Endothelial cell (in vitro differentiated cells): ENCODE measurements around the gene ADAMTS16. TPM values are rescaled to one million over a fixed set of nuclear protein-coding genes. Genes with fewer than 3 reads are reported as not detected.

Source experiments
- DNase-seq: peaks from one replicate; pipeline ENCODE4 v3.0.0; 2021; ENCODE audit warnings: low spot score
- H3K27ac Mint-ChIP-seq: one replicate; pipeline ENCODE4 v1.8.0; 2021; ENCODE audit warnings: mixed read lengths, inconsistent platforms; ENCODE audit not compliant: unreplicated experiment
- H3K27me3 Mint-ChIP-seq: one replicate; pipeline ENCODE4 v1.8.0; 2021; ENCODE audit warnings: mild to moderate bottlenecking, moderate library complexity, mixed read lengths, inconsistent platforms; ENCODE audit not compliant: unreplicated experiment
- H3K36me3 Mint-ChIP-seq: one replicate; pipeline ENCODE4 v1.8.0; 2021; ENCODE audit warnings: mild to moderate bottlenecking, low read depth, mixed read lengths, inconsistent platforms; ENCODE audit not compliant: unreplicated experiment
- H3K4me1 Mint-ChIP-seq: one replicate; pipeline ENCODE4 v1.8.0; 2021; ENCODE audit warnings: mild to moderate bottlenecking, mixed read lengths, inconsistent platforms; ENCODE audit not compliant: unreplicated experiment
- H3K4me3 Mint-ChIP-seq: one replicate; pipeline ENCODE4 v1.8.0; 2021; ENCODE audit warnings: mild to moderate bottlenecking, mixed read lengths, inconsistent platforms; ENCODE audit not compliant: unreplicated experiment
- H3K9me3 Mint-ChIP-seq: one replicate; pipeline ENCODE4 v1.8.0; 2021; ENCODE audit warnings: mixed read lengths, inconsistent platforms; ENCODE audit not compliant: unreplicated experiment
- CTCF ChIP-seq: fragments of 200-600 bp; sonication (generic); IDR thresholded peaks from one replicate; pipeline ENCODE4 v1.5.0; 2021; ENCODE audit warnings: antibody characterized with exemption; ENCODE audit not compliant: unreplicated experiment
- total RNA-seq: library from RNA; stranded (reverse); fragmentation: NEBNext Ultra II Directional; extraction: Animal tissue kit (Norgen Biotek cat#: 25700); gene quantifications from one replicate; pipeline ENCODE4 v1.2.1, GENCODE V29; 2021; ENCODE audit not compliant: unreplicated experiment

The ADAMTS16 gene
- total RNA-seq, 1 donor from 2014 or later = 27.8 TPM

GRCh38 chr5:5218396-5218795 lies 78.3 kb downstream of the ADAMTS16 start:
- no peaks in the 10 kb centered on the region for H3K4me1 Mint-ChIP-seq
- DNase-seq = no peak
- no peaks in the 10 kb centered on the region for H3K9me3 Mint-ChIP-seq

GRCh38 chr5:5219541-5219940 lies 79.4 kb downstream of the ADAMTS16 start:
- no peak for TF ChIP-seq CTCF
- no peak for DNase-seq
- Mint-ChIP-seq H3K27me3 (no peaks in the 10 kb centered on the region), H3K4me1 (no peaks in the 10 kb centered on the region), H3K27ac (no peak overlapping the region), H3K36me3 (no peaks in the 10 kb centered on the region), H3K9me3 (no peaks in the 10 kb centered on the region), H3K4me3 (no peak overlapping the region)

More at GRCh38 chr5:5218396-5218795, 78.3 kb downstream of the ADAMTS16 start:
- TF ChIP-seq CTCF = no peak
- Mint-ChIP-seq H3K27me3 (no peaks in the 10 kb centered on the region), H3K36me3 (no peaks in the 10 kb centered on the region), H3K4me3 (no peak overlapping the region), H3K27ac (no peak overlapping the region)

GRCh38 chr5:5220901-5221631 lies 80.9 kb downstream of the ADAMTS16 start:
- Mint-ChIP-seq H3K27ac (no peak overlapping the region), H3K4me3 (no peak overlapping the region), H3K4me1 (peaks cover 4% of the 10 kb centered on the region), H3K36me3 (no peaks in the 10 kb centered on the region), H3K9me3 (no peaks in the 10 kb centered on the region), H3K27me3 (no peaks in the 10 kb centered on the region)
- no peak for DNase-seq
- no peak for TF ChIP-seq CTCF

GRCh38 chr5:5221724-5222123 lies 81.6 kb downstream of the ADAMTS16 start:
- Mint-ChIP-seq H3K4me1 (peaks cover 4% of the 10 kb centered on the region), H3K27me3 (no peaks in the 10 kb centered on the region), H3K36me3 (no peaks in the 10 kb centered on the region), H3K9me3 (no peaks in the 10 kb centered on the region), H3K4me3 (no peak overlapping the region), H3K27ac (no peak overlapping the region)
- DNase-seq = no peak
- TF ChIP-seq CTCF = no peak

GRCh38 chr5:5231576-5231975 lies 91.4 kb downstream of the ADAMTS16 start:
- TF ChIP-seq CTCF = no peak
- no peaks in the 10 kb centered on the region for H3K27me3 Mint-ChIP-seq
- H3K4me1 Mint-ChIP-seq = no peaks in the 10 kb centered on the region
- no peak for DNase-seq
- no peaks in the 10 kb centered on the region for H3K36me3 Mint-ChIP-seq
- H3K4me3 Mint-ChIP-seq = no peak overlapping the region
- H3K9me3 Mint-ChIP-seq = no peaks in the 10 kb centered on the region
- no peak overlapping the region for H3K27ac Mint-ChIP-seq
